IMR-90 (cell line): ENCODE data around the gene SLC5A2. TPM values are rescaled to one million over a fixed set of nuclear protein-coding genes. Genes with fewer than 3 reads are reported as not detected.

Experiments used
- ATAC-seq: fragments of 200-7000 bp; cut with Tn5 transposase; 2 replicates; pipeline ENCODE4 v1.9.1; 2020; ENCODE audit warnings: low read depth, mild to moderate bottlenecking, moderate library complexity
- BruUV-seq: library from RNA; stranded (reverse); fragments of 400-500 nt; replicated peaks from 2 replicates; lab custom pipeline; 2021; lab: Mats Ljungman, UMichigan
- CTCF ChIA-PET: fragments of 300-600 bp; formaldehyde crosslinking; extraction: SDS; loops from one replicate; lab custom pipeline; 2021; ENCODE audit warnings: antibody characterized with exemption; lab: Yijun Ruan, JAX
- POLR2A ChIA-PET: fragments of 300-600 bp; sonication (Branson Sonifier 250); formaldehyde crosslinking; loops from one replicate; lab custom pipeline; 2022; ENCODE audit warnings: antibody characterized with exemption; ENCODE audit not compliant: unreplicated experiment; lab: Charles Lee
- DNase-seq: peaks from one replicate; pipeline ENCODE4 v3.0.0; 2013
- H2AFZ ChIP-seq: replicated peaks from 2 replicates; pipeline ENCODE3; 2013; ENCODE audit warnings: low read length, mild to moderate bottlenecking; ENCODE audit not compliant: poor library complexity
- H2AK5ac ChIP-seq: 2 replicates; pipeline ENCODE4 v1.6.1; 2013; ENCODE audit warnings: low read depth, low read length, inconsistent platforms
- H2AK9ac ChIP-seq: replicated peaks from 2 replicates; pipeline ENCODE3; 2013; ENCODE audit warnings: mild to moderate bottlenecking, low read depth, low read length, moderate library complexity; ENCODE audit not compliant: poor library complexity
- H2BK120ac ChIP-seq: 2 replicates; pipeline ENCODE4 v1.6.1; 2013; ENCODE audit warnings: low read depth, low read length, inconsistent platforms
- H2BK15ac ChIP-seq: 3 replicates; pipeline ENCODE4 v1.6.1; 2013; ENCODE audit warnings: low read depth, low read length, inconsistent platforms
- H2BK20ac ChIP-seq: 2 replicates; pipeline ENCODE4 v1.6.1; 2013; ENCODE audit warnings: low read depth, mild to moderate bottlenecking, inconsistent platforms, low read length, moderate library complexity
- H2BK5ac ChIP-seq: 2 replicates; pipeline ENCODE4 v1.6.1; 2013; ENCODE audit warnings: mild to moderate bottlenecking, low read depth, low read length, inconsistent platforms; ENCODE audit not compliant: poor library complexity, severe bottlenecking
- H3K14ac ChIP-seq: replicated peaks from 2 replicates; pipeline ENCODE4 v1.6.1; 2013; ENCODE audit warnings: low read depth, low read length, inconsistent platforms
- H3K18ac ChIP-seq: 2 replicates; pipeline ENCODE4 v1.6.1; 2013; ENCODE audit warnings: low read depth, low read length, control low read depth
- H3K23ac ChIP-seq: 2 replicates; pipeline ENCODE4 v1.6.1; 2013; ENCODE audit warnings: low read depth, low read length, inconsistent platforms
- H3K27ac ChIP-seq: 2 replicates; pipeline ENCODE4 v1.5.1; 2013; ENCODE audit warnings: mild to moderate bottlenecking, control low read depth, low read length; ENCODE audit not compliant: insufficient read depth
- H3K27me3 ChIP-seq: 2 replicates; pipeline ENCODE4 v1.6.1; 2013; ENCODE audit warnings: low read length; ENCODE audit not compliant: control insufficient read depth, insufficient read depth
- H3K36me3 ChIP-seq: 2 replicates; pipeline ENCODE4 v1.6.1; 2013; ENCODE audit warnings: low read length, mixed read lengths; ENCODE audit not compliant: control insufficient read depth, insufficient read depth
- H3K4ac ChIP-seq: 2 replicates; pipeline ENCODE4 v1.6.1; 2013; ENCODE audit warnings: low read depth, low read length, inconsistent platforms
- H3K4me1 ChIP-seq: 2 replicates; pipeline ENCODE4 v1.6.1; 2013; ENCODE audit warnings: low read length, mixed read lengths; ENCODE audit not compliant: control insufficient read depth, insufficient read depth
- H3K4me2 ChIP-seq: 2 replicates; pipeline ENCODE4 v1.6.1; 2013; ENCODE audit warnings: low read depth, mild to moderate bottlenecking, control low read depth, low read length, moderate library complexity
- H3K4me3 ChIP-seq: 2 replicates; pipeline ENCODE4 v1.5.1; 2013; ENCODE audit warnings: low read depth, mild to moderate bottlenecking, control low read depth, low read length, moderate library complexity; ENCODE audit not compliant: insufficient read depth
- H3K56ac ChIP-seq: 2 replicates; pipeline ENCODE4 v1.6.1; 2013; ENCODE audit warnings: low read length, inconsistent platforms; ENCODE audit not compliant: insufficient read depth; ENCODE audit errors: extremely low read depth
- H3K79me1 ChIP-seq, 2 experiments: 2 replicates each; pipeline ENCODE4 v1.6.1; 2013; ENCODE audit warnings: low read length in 2 of 2, inconsistent platforms in 1 of 2, low read depth in 1 of 2
- H3K9ac ChIP-seq: 2 replicates; pipeline ENCODE4 v1.6.1; 2013; ENCODE audit warnings: low read depth, low read length, control low read depth
- H3K9me1 ChIP-seq: 2 replicates; pipeline ENCODE4 v1.6.1; 2013; ENCODE audit warnings: low read length, inconsistent platforms; ENCODE audit not compliant: insufficient read depth
- H3K9me3 ChIP-seq: 2 replicates; pipeline ENCODE4 v1.6.1; 2013; ENCODE audit warnings: low read length; ENCODE audit not compliant: control insufficient read depth, insufficient read depth
- H4K20me1 ChIP-seq: 2 replicates; pipeline ENCODE4 v1.6.1; 2013; ENCODE audit warnings: low read length, inconsistent platforms; ENCODE audit not compliant: insufficient read depth
- H4K5ac ChIP-seq: 2 replicates; pipeline ENCODE4 v1.6.1; 2013; ENCODE audit warnings: mild to moderate bottlenecking, low read depth, low read length, control low read depth
- H4K8ac ChIP-seq, 2 experiments: 2 replicates each; pipeline ENCODE4 v1.6.1; 2013; ENCODE audit warnings: low read depth in 2 of 2, low read length in 2 of 2, control low read depth in 1 of 2, inconsistent platforms in 1 of 2
- H4K91ac ChIP-seq: 2 replicates; pipeline ENCODE4 v1.6.1; 2013; ENCODE audit warnings: low read depth, low read length, inconsistent platforms; ENCODE audit not compliant: insufficient read depth
- BHLHE40 ChIP-seq: fragments of 150-350 bp; IDR thresholded peaks from 2 replicates; pipeline ENCODE4 v1.6.1; 2016; ENCODE audit warnings: mild to moderate bottlenecking, low read depth, low read length
- CEBPB ChIP-seq: IDR thresholded peaks from 2 replicates; pipeline ENCODE4 v1.6.1; 2012; ENCODE audit warnings: low read depth, low read length, improper control_type of control experiment
- FOS ChIP-seq: fragments of 150-350 bp; IDR thresholded peaks from 2 replicates; pipeline ENCODE4 v1.6.1; 2016; ENCODE audit warnings: low read depth, low read length
- MAFK ChIP-seq: IDR thresholded peaks from 2 replicates; pipeline ENCODE4 v1.6.1; 2012; ENCODE audit warnings: low read depth, low read length, improper control_type of control experiment
- MAZ ChIP-seq: IDR thresholded peaks from 2 replicates; pipeline ENCODE4 v1.6.1; 2012; ENCODE audit warnings: low read depth, mild to moderate bottlenecking, low read length, improper control_type of control experiment, moderate library complexity, borderline replicate concordance
- NFE2L2 ChIP-seq: fragments of 150-350 bp; IDR thresholded peaks from 2 replicates; pipeline ENCODE4 v1.6.1; 2016; ENCODE audit warnings: low read depth, mild to moderate bottlenecking, low read length
- POLR2A ChIP-seq: IDR thresholded peaks from 2 replicates; pipeline ENCODE4 v1.6.1; 2012; ENCODE audit warnings: mild to moderate bottlenecking, low read depth, low read length
- RAD21 ChIP-seq: IDR thresholded peaks from 2 replicates; pipeline ENCODE4 v1.6.1; 2012; ENCODE audit warnings: low read length, improper control_type of control experiment
- RCOR1 ChIP-seq: IDR thresholded peaks from 2 replicates; pipeline ENCODE4 v1.6.1; 2012; ENCODE audit warnings: mild to moderate bottlenecking, low read length, improper control_type of control experiment; ENCODE audit not compliant: insufficient replicate concordance
- RFX5 ChIP-seq: IDR thresholded peaks from 2 replicates; pipeline ENCODE4 v1.8.0; 2012; ENCODE audit warnings: low read depth, mild to moderate bottlenecking, low read length, moderate library complexity
- WGBS, 2 experiments: methylation state at CpG; one replicate each; pipeline versions ENCODE4 v1.1.5 to v1.1.7; 2013; ENCODE audit warnings: missing lambda C conversion rate in 2 of 2; ENCODE audit not compliant: insufficient read length in 1 of 2; ENCODE audit errors: extremely low coverage in 2 of 2; 5-methylcytosine and 5-hydroxymethylcytosine counted together
- dilution Hi-C: fragments of 300-500 bp; cut with HindIII; formaldehyde crosslinking; loops from one replicate; pipeline ENCODE4 v1.14.3; 2018; ENCODE audit warnings: low sequenced_read_pairs; ENCODE audit not compliant: unreplicated experiment
- in situ Hi-C: fragments of 300-500 bp; cut with MboI; formaldehyde crosslinking; loops from 3 replicates; pipeline ENCODE4 v1.14.3; 2019; ENCODE audit warnings: low sequenced_read_pairs, inconsistent platforms, mixed read lengths
- intact Hi-C: fragments of 100-400 bp; cut with micrococcal nuclease; formaldehyde crosslinking; loops from 2 replicates; pipeline ENCODE4 v1.10.0; 2022
- polyA plus RNA-seq, 3 experiments: library from polyadenylated mRNA; depleted of rRNA; stranded (reverse); fragments of >200 nt; gene quantifications; 2 replicates each; pipeline ENCODE4 v1.2.3, GENCODE V29; 2012; ENCODE audit warnings: low replicate concordance in 1 of 3
- total RNA-seq: library from RNA; depleted of rRNA; stranded (reverse); fragments of >200 nt; gene quantifications from 2 replicates; pipeline ENCODE4 v1.2.3, GENCODE V29; 2012
- TF ChIP-seq, protein P1 (sequence below): fragments of 150-350 bp; IDR thresholded peaks from 2 replicates; pipeline ENCODE4 v1.6.1; 2016; ENCODE audit warnings: low read depth, mild to moderate bottlenecking, low read length, moderate library complexity, borderline replicate concordance
- TF ChIP-seq, protein P2 (sequence below): conservative IDR thresholded peaks from 2 replicates; pipeline ENCODE4 v1.5.1; 2012; ENCODE audit warnings: mild to moderate bottlenecking, low read depth, low read length, improper control_type of control experiment

SLC5A2 gene
- total and polyA plus RNA-seq, 2 of the 4 experiments (the other 2 are of a cell fraction) = not detected

DNA sequence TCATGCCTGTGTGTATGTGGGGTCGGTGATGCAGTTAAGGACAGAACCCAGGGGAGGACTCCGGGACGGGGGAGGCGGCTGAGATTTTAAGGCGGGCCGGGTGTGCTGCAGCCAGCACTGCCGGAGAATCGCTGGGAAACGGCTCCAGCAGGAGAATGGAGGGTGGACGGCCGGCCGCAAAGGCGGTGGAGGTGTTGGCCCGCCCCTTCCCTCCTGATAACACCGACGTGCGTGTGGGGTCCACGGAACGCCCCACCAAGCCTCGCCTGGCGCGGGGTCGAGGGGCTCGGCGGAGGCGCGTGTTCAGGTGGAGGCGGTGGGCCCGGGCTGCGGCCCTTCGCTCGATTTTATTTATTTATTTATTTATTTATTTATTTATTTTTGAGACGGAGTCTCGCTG lies 41.0 kb upstream of the SLC5A2 start:
- Histone ChIP-seq H3K9ac (0 out of 2 replicates have a peak overlapping the region, but pooled peaks have one; percentile 85), H2AFZ (peak overlapping the region; percentile 66), H2BK15ac (no peak overlapping the region), H3K9me1 (no peaks in the 10 kb centered on the region), H2AK9ac (peak overlapping the region; percentile 0), H2BK20ac (no peak overlapping the region), H4K8ac (no peak overlapping the region; a peak in 2 of 4 replicates), H3K79me1 (no peaks in the 10 kb centered on the region), H4K5ac (no peak overlapping the region), H3K14ac (no peak overlapping the region), H3K4me1 (no peaks in the 10 kb centered on the region), H3K9me3 (no peaks in the 10 kb centered on the region), H3K27me3 (no peaks in the 10 kb centered on the region), H3K4me3 (peak overlapping the region; percentile 83; the same call in 1 of the 2 replicates), H4K91ac (no peak overlapping the region), H3K4me2 (no peak overlapping the region; the same call in 1 of the 2 replicates), H3K4ac (no peak overlapping the region), H3K18ac (no peak overlapping the region), H2AK5ac (no peak overlapping the region), H2BK5ac (no peak overlapping the region), H2BK120ac (no peak overlapping the region), H3K56ac (no peak overlapping the region), H3K27ac (no peak overlapping the region), H3K23ac (no peak overlapping the region), H4K20me1 (no peaks in the 10 kb centered on the region), H3K36me3 (no peaks in the 10 kb centered on the region)
- dilution Hi-C loops (no loop called here), in situ Hi-C loops (loop anchor here (5.0 to 10.0 kb wide), 3 partner anchors 63 to 447 kb away; partner anchors contain the start of gene RUSF1), intact Hi-C loops (loop anchor here (2.0 to 10.0 kb wide), 3 partner anchors 57 to 241 kb away; partner anchors contain the start of gene RUSF1)
- TF ChIP-seq MAFK (no peak), RFX5 (no peak), NFE2L2 (no peak), RAD21 (no peak), RCOR1 (no peak), MAZ (no peak), FOS (no peak), CEBPB (no peak), BHLHE40 (no peak), POLR2A (no peak)
- TF ChIP-seq, protein P1, sequence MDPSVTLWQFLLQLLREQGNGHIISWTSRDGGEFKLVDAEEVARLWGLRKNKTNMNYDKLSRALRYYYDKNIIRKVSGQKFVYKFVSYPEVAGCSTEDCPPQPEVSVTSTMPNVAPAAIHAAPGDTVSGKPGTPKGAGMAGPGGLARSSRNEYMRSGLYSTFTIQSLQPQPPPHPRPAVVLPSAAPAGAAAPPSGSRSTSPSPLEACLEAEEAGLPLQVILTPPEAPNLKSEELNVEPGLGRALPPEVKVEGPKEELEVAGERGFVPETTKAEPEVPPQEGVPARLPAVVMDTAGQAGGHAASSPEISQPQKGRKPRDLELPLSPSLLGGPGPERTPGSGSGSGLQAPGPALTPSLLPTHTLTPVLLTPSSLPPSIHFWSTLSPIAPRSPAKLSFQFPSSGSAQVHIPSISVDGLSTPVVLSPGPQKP = no peak
- TF ChIP-seq, protein P2, sequence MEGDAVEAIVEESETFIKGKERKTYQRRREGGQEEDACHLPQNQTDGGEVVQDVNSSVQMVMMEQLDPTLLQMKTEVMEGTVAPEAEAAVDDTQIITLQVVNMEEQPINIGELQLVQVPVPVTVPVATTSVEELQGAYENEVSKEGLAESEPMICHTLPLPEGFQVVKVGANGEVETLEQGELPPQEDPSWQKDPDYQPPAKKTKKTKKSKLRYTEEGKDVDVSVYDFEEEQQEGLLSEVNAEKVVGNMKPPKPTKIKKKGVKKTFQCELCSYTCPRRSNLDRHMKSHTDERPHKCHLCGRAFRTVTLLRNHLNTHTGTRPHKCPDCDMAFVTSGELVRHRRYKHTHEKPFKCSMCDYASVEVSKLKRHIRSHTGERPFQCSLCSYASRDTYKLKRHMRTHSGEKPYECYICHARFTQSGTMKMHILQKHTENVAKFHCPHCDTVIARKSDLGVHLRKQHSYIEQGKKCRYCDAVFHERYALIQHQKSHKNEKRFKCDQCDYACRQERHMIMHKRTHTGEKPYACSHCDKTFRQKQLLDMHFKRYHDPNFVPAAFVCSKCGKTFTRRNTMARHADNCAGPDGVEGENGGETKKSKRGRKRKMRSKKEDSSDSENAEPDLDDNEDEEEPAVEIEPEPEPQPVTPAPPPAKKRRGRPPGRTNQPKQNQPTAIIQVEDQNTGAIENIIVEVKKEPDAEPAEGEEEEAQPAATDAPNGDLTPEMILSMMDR = no peak
- POLR2A ChIA-PET = interaction anchor here (0.6 kb wide), 1 partner anchor 186 kb away, joined by 4 read pairs; no protein-coding TSS in a partner anchor
- no peak for DNase-seq
- no TSS peak for BruUV-seq
- CTCF ChIA-PET = interaction anchor here (0.6 to 2.1 kb wide), 5 partner anchors 10 to 488 kb away, joined by 3 to 11 read pairs (median 3); no protein-coding TSS in a partner anchor
- WGBS, 2 experiments = 74% methylated on average over 10 of the region's 34 CpGs; no CpG with 5 or more reads in 1 of the 2 experiments
- no peak for ATAC-seq
